LNCAP (cell line): ENCODE data around the gene EXOSC9.

Experiments
- CTCF ChIP-seq: fragments of 450-650 bp; IDR thresholded peaks from 2 replicates; pipeline ENCODE4 v1.5.1; 2017; ENCODE audit warnings: mild to moderate bottlenecking

The EXOSC9 gene

DNA sequence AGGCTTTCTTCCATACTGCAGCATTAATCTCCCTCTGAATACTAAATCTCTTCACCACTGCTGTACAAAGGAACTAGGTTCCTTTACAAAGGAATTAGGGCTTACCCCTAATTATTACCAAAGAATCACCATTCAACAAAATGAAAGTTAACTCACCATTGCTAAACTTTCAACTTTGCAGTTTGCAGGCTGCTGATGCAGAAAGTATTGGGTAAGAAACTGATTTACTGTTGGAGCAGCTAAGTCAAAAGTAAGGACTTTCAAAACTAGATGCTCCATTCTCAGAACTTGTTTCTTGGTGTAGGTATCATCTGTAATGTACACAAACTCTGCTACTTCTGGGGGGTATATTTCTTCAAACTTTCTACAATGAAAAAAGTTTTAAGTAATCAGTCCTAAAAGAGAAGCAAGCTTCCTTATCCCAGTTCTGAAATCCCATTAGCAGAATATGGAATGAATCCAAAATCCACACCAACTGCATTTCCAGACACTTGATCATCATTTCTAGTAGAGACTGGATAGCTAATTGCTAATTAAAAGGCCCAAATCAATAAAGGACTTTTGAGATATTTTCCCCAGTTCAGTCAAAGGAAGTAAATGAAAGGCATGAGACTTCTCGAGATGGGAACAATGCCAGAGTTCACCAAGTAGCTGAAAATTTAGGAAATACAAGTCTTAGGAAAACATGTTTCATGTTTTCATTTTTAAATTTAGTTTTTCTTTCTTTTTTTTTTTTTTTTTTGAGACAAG lies 18.3 kb downstream of the EXOSC9 start:
- TF ChIP-seq CTCF: no peak

DNA sequence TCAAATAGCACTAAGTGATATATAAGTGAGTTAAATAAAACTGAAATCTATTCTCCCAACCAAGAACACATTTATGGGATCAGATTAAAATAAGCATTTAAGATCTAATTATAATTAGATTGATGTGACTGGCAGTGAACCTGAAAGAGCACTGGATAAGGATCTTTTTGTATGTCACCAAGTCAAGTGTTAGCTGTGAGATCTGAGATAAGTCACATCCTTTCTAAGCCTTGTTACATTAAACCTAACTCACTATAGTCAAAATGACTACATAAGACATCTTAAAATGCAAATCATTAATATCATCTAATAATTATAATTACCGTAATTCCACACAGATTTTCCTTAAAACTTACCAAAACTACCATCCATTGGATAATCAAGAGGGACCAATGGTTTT lies 20.9 kb downstream of the EXOSC9 start:
- TF ChIP-seq CTCF: no peak

DNA sequence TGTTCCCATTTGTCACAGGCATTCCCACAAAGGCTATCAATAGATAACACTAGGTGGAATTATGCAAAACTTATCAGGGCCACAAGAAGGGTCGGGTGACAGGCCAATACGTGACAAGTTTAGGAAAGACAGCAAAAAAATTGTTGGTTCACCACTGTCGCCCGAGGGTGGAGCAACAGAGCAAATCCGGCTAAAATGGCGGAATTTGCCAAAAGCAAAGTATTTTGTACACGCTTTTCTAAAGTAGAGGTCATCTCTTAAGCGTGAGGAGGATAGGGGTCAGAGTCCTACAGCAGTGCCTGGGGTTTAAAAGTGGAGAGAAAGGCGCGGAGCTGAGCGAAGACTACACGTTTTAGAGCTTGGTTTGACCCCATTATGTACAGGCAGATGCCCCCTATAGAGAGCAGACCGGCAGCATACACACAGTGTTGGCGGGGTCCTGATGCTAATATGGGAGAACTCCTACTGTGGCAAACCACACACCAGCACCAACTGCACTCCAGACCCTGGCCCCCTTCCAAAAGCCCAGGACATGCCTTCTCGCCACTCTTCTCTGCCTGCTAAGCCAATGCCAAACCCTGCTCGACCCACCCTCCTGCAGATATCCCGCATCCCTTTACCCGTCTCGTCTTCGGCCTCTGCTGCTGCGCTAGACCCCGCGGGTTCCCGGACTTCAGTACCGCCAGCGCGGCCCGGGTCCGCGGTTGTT lies 21.8 kb downstream of the EXOSC9 start:
- TF ChIP-seq CTCF: no peak

DNA sequence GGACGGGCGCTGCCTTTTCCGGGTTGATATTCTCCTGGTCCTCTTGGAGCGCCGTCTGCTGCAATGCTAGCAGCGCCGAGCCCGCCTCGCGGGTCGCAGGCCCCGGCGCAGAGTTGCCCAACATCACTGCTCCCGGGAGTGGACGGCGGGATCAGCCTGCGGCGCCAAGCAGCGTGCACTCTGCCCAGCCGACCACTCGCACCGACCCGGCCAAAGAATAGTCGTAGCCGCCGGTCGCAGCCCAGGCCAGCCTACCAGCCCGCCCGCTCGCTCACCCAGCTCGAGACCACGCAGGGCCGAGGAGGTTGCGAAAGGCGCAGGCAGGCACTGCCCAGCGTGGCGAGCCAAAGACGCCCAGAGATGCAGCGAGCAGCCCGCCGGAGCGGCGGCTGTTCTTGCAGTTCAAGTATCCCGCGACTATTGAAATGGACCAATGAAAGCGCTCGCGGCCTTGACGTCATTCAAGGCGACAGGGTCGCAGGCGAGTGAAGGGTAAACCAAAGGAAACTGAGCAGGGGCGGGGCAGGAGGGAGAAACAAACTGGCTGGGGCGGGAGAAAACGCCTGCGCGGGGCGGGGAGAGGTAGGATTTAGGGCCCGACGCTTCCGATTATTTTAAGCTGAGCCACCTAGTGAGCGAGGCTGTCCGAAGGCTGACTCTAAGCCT lies 22.5 kb downstream of the EXOSC9 start, which contains the start of gene CCNA2:
TSS of gene CCNA2 (minus strand) at position 379 of the 666 bp plus-strand sequence. CDS start at position 124, 255 bp downstream.
- no peak for TF ChIP-seq CTCF

GRCh38 chr4:121824171-121824527 lies 23.0 kb downstream of the EXOSC9 start:
- TF ChIP-seq CTCF: no peak

GRCh38 chr4:121824950-121825349 lies 23.8 kb downstream of the EXOSC9 start:
- TF ChIP-seq CTCF: no peak

DNA sequence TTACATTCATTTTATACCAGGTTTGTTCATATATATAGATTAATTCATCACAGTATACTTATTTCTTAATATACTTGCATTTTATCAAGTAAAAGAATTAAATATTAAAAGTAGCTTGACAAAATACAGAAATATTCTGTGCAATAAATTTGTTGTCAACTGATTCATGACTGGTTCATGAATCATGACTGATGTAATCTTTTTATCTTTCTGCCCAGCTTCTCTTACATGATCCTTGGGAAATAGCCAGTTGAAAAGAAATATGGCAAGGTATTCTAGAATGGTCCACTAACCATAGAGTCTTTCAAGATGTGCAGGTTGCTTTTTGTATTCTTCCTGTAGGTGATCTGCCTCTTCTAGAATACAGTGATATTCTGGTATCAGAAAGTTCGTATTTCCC lies 26.7 kb downstream of the EXOSC9 start:
- TF ChIP-seq CTCF: no peak
